GM12878 (cell line): ENCODE measurements around the gene EMP2. TPM values are rescaled to one million over a fixed set of nuclear protein-coding genes. Genes with fewer than 3 reads are reported as not detected.

Experiments used
- MTA3 ChIP-seq: IDR thresholded peaks from 2 replicates; pipeline ENCODE4 v1.6.1; 2012; ENCODE audit warnings: low read length, inconsistent platforms, borderline replicate concordance
- NFYA ChIP-seq: IDR thresholded peaks from 2 replicates; pipeline ENCODE4 v1.6.1; 2011; ENCODE audit warnings: low read depth, mild to moderate bottlenecking, low read length, improper control_type of control experiment, borderline replicate concordance
- polyA plus RNA-seq, 11 experiments: library from polyadenylated mRNA; depleted of rRNA in 4 of 11; unstranded in 6 of 11; stranded (reverse) in 5 of 11; fragments of >200 nt; fragmentation: Nextera tagmentation in 4 of 11; fragmentation: Illumina TruSeq in 1 of 11; extraction: Ambion mirVana in 4 of 11; extraction: Trizol in 1 of 11; gene quantifications; 1 replicate in 1 of 11; 2 replicates in 10 of 11; pipeline versions ENCODE4 v1.2.1 to v1.2.3, GENCODE V29; 2011 to 2016; ENCODE audit warnings: inconsistent platforms in 2 of 11, missing spikeins in 2 of 11, low read depth in 1 of 11
- total RNA-seq, 4 experiments: library from RNA; depleted of rRNA in 3 of 4; stranded (reverse); fragments of >200 nt in 3 of 4; fragmentation: Illumina TruSeq in 1 of 4; extraction: Trizol in 1 of 4; gene quantifications; 2 replicates each; pipeline versions ENCODE4 v1.2.1 to v1.2.3, GENCODE V29; 2013 to 2021
- TF ChIP-seq, protein P1 (sequence below), 3 experiments: IDR thresholded peaks in 2 of 3; conservative IDR thresholded peaks in 1 of 3; 2 replicates each; pipeline ENCODE4 v1.5.1; 2011; ENCODE audit warnings: low read depth in 3 of 3, low read length in 3 of 3, mild to moderate bottlenecking in 3 of 3, control low read depth in 2 of 3, moderate library complexity in 2 of 3, inconsistent platforms in 1 of 3, mixed read lengths in 1 of 3; ENCODE audit not compliant: control insufficient read depth in 2 of 3, insufficient read depth in 1 of 3; ENCODE audit errors: extremely low read depth in 1 of 3
- TF ChIP-seq, protein P2 (sequence below): IDR thresholded peaks from 2 replicates; pipeline ENCODE4 v1.6.1; 2012; ENCODE audit warnings: improper control_type of control experiment, low read depth, low read length; ENCODE audit not compliant: insufficient replicate concordance
- TF ChIP-seq, protein P3 (sequence below): fragments of 150-350 bp; IDR thresholded peaks from 2 replicates; pipeline ENCODE4 v1.6.1; 2014; ENCODE audit warnings: mild to moderate bottlenecking, low read depth, low read length
- TF ChIP-seq, protein P4 (sequence below): fragments of 450-650 bp; conservative IDR thresholded peaks from 2 replicates; pipeline ENCODE4 v1.6.1; 2017; ENCODE audit warnings: mild to moderate bottlenecking, moderate library complexity

Gene EMP2
- total and polyA plus RNA-seq, 10 of the 15 experiments (the other 5 are each of a cell fraction or from before 2014, with no cell fraction given), result 0.41 to 10.4 (median 3.8) TPM

DNA sequence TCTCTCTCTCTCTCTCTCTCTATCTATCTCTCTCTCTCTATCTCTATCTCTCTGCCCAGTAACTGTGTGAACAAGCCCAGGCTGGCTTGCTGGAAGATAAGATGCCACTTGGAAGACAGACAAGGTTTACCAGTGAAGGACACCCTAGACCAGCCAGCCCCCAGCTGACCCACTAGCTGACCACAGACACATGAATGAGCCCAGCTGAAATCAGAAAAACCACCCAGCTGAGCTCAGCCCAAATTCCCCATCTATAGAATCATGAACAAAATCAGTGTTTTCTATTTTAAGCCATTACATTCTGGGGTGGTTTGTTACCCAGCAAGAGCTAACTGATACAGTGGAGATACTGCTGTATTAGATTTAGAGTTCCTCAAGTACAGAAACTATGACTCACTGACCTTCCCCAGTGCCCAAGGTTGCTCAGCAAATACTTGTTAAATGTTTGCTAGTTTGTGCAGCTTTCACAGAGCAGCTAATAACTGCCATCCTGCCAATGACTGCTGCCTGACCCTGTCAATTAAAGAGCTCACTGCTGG lies 18.0 kb downstream of the EMP2 start (continued):
- TF ChIP-seq, protein P1, sequence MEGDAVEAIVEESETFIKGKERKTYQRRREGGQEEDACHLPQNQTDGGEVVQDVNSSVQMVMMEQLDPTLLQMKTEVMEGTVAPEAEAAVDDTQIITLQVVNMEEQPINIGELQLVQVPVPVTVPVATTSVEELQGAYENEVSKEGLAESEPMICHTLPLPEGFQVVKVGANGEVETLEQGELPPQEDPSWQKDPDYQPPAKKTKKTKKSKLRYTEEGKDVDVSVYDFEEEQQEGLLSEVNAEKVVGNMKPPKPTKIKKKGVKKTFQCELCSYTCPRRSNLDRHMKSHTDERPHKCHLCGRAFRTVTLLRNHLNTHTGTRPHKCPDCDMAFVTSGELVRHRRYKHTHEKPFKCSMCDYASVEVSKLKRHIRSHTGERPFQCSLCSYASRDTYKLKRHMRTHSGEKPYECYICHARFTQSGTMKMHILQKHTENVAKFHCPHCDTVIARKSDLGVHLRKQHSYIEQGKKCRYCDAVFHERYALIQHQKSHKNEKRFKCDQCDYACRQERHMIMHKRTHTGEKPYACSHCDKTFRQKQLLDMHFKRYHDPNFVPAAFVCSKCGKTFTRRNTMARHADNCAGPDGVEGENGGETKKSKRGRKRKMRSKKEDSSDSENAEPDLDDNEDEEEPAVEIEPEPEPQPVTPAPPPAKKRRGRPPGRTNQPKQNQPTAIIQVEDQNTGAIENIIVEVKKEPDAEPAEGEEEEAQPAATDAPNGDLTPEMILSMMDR (IDR thresholded peaks at IDR 0.05 in 2 of 3, conservative IDR thresholded peaks at IDR 0.05 in 1 of 3; ENCODE audit: control insufficient read depth in 2 of 3, extremely low read depth in 1 of 3, insufficient read depth in 1 of 3, low read depth in 3 of 3, low read length in 3 of 3), result no peak
- TF ChIP-seq NFYA (no peak), MTA3 (no peak)
- TF ChIP-seq, protein P2, sequence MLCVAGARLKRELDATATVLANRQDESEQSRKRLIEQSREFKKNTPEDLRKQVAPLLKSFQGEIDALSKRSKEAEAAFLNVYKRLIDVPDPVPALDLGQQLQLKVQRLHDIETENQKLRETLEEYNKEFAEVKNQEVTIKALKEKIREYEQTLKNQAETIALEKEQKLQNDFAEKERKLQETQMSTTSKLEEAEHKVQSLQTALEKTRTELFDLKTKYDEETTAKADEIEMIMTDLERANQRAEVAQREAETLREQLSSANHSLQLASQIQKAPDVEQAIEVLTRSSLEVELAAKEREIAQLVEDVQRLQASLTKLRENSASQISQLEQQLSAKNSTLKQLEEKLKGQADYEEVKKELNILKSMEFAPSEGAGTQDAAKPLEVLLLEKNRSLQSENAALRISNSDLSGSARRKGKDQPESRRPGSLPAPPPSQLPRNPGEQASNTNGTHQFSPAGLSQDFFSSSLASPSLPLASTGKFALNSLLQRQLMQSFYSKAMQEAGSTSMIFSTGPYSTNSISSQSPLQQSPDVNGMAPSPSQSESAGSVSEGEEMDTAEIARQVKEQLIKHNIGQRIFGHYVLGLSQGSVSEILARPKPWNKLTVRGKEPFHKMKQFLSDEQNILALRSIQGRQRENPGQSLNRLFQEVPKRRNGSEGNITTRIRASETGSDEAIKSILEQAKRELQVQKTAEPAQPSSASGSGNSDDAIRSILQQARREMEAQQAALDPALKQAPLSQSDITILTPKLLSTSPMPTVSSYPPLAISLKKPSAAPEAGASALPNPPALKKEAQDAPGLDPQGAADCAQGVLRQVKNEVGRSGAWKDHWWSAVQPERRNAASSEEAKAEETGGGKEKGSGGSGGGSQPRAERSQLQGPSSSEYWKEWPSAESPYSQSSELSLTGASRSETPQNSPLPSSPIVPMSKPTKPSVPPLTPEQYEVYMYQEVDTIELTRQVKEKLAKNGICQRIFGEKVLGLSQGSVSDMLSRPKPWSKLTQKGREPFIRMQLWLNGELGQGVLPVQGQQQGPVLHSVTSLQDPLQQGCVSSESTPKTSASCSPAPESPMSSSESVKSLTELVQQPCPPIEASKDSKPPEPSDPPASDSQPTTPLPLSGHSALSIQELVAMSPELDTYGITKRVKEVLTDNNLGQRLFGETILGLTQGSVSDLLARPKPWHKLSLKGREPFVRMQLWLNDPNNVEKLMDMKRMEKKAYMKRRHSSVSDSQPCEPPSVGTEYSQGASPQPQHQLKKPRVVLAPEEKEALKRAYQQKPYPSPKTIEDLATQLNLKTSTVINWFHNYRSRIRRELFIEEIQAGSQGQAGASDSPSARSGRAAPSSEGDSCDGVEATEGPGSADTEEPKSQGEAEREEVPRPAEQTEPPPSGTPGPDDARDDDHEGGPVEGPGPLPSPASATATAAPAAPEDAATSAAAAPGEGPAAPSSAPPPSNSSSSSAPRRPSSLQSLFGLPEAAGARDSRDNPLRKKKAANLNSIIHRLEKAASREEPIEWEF, result no peak
- TF ChIP-seq, protein P3, sequence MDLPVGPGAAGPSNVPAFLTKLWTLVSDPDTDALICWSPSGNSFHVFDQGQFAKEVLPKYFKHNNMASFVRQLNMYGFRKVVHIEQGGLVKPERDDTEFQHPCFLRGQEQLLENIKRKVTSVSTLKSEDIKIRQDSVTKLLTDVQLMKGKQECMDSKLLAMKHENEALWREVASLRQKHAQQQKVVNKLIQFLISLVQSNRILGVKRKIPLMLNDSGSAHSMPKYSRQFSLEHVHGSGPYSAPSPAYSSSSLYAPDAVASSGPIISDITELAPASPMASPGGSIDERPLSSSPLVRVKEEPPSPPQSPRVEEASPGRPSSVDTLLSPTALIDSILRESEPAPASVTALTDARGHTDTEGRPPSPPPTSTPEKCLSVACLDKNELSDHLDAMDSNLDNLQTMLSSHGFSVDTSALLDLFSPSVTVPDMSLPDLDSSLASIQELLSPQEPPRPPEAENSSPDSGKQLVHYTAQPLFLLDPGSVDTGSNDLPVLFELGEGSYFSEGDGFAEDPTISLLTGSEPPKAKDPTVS, result no peak
- TF ChIP-seq, protein P4, sequence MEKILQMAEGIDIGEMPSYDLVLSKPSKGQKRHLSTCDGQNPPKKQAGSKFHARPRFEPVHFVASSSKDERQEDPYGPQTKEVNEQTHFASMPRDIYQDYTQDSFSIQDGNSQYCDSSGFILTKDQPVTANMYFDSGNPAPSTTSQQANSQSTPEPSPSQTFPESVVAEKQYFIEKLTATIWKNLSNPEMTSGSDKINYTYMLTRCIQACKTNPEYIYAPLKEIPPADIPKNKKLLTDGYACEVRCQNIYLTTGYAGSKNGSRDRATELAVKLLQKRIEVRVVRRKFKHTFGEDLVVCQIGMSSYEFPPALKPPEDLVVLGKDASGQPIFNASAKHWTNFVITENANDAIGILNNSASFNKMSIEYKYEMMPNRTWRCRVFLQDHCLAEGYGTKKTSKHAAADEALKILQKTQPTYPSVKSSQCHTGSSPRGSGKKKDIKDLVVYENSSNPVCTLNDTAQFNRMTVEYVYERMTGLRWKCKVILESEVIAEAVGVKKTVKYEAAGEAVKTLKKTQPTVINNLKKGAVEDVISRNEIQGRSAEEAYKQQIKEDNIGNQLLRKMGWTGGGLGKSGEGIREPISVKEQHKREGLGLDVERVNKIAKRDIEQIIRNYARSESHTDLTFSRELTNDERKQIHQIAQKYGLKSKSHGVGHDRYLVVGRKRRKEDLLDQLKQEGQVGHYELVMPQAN, result no peak
